Esophagus squamous epithelium (tissue), 5 donors: ENCODE results near the gene IGFBP5. TPM values are rescaled to one million over a fixed set of nuclear protein-coding genes. Genes with fewer than 3 reads are reported as not detected.
A peak's percentile ranks its signal among the peaks of the same experiment; 100 is the strongest.

Source experiments
- DNase-seq: peaks from one replicate; lab custom pipeline; 2025; lab: John Stamatoyannopoulos, UW
- H3K27ac ChIP-seq, 4 donors: fragments of 200-600 bp; sonication (generic); one replicate each; pipeline ENCODE4 v1.5.1; 2016 to 2019; ENCODE audit warnings: mild to moderate bottlenecking in 1 of 4
- H3K27me3 ChIP-seq, 4 donors: fragments of 200-600 bp; sonication (generic); 1 replicate in 3 of 4; 2 replicates in 1 of 4; pipeline versions ENCODE4 v1.5.1 to v1.6.0; 2017 to 2021; ENCODE audit warnings: antibody characterized with exemption in 1 of 4
- H3K36me3 ChIP-seq, 3 donors: fragments of 200-600 bp; sonication (generic); one replicate each; pipeline ENCODE4 v1.5.1; 2016 to 2019
- H3K4me1 ChIP-seq, 3 donors: fragments of 200-600 bp; sonication (generic); one replicate each; pipeline ENCODE4 v1.5.1; 2017 to 2019
- H3K4me3 ChIP-seq, 4 donors: fragments of 200-600 bp; sonication (generic); 1 replicate in 3 of 4; 2 replicates in 1 of 4; pipeline ENCODE4 v1.5.1; 2016 to 2019; ENCODE audit warnings: mild to moderate bottlenecking in 2 of 4, moderate library complexity in 1 of 4
- H3K9me3 ChIP-seq, 3 donors: fragments of 200-600 bp; sonication (generic); one replicate each; pipeline ENCODE4 v1.5.1; 2016 to 2019
- POLR2A ChIP-seq, 4 donors: fragments of 450-650 bp; IDR thresholded peaks; one replicate each; pipeline ENCODE4 v1.6.1; 2017; ENCODE audit warnings: antibody characterized with exemption in 4 of 4, mild to moderate bottlenecking in 4 of 4, moderate library complexity in 3 of 4
- WGBS, 2 donors: methylation state at CpG; one replicate each; pipeline ENCODE4 v1.1.5; 2018; 5-methylcytosine and 5-hydroxymethylcytosine counted together
- intact Hi-C: fragments of 100-400 bp; cut with DNase I; formaldehyde crosslinking; loops from one replicate; pipeline ENCODE4 v1.15.0; 2022
- total RNA-seq, 4 donors: library from RNA; depleted of rRNA; stranded (reverse); fragments of >200 nt; gene quantifications; one replicate each; pipeline ENCODE4 v1.1.0, GENCODE V29; 2016
- TF ChIP-seq, protein P1 (sequence below), 6 experiments: fragments of 450-650 bp in 4 of 6; fragments of 200-600 bp in 2 of 6; sonication (generic) in 2 of 6; IDR thresholded peaks; one replicate each; pipeline ENCODE4 v1.5.1; 2016 to 2019; ENCODE audit warnings: antibody characterized with exemption in 6 of 6, mild to moderate bottlenecking in 4 of 6, moderate library complexity in 4 of 6
- donor health status: DM: yes; HTN: yes; CAD: no.

IGFBP5 gene
- total RNA-seq, 4 donors from 2014 or later, result 26.9 to 899 (median 95.4) TPM

DNA sequence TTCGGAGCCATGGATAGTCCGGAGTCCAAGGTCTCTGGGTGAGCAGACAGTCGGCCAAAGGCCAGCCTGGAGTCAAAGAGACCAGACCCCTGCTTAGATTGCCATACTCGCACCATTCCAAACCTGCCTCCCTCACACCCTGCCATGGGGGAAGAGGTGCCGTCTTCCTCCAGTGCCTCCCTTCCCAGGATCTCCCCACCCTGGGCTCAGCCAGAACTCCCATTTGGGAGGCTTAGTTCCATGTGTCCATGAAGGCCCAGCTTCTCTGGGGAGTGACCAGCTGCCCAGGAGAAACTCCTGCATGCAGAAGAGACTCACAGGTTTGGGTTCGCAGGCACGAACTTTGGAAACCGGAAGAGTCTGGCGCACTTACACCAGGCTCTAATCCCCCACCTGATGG, 21.7 kb downstream of the IGFBP5 start:
- no peak for TF ChIP-seq POLR2A (IDR thresholded peaks at IDR 0.05)
- TF ChIP-seq, protein P1, sequence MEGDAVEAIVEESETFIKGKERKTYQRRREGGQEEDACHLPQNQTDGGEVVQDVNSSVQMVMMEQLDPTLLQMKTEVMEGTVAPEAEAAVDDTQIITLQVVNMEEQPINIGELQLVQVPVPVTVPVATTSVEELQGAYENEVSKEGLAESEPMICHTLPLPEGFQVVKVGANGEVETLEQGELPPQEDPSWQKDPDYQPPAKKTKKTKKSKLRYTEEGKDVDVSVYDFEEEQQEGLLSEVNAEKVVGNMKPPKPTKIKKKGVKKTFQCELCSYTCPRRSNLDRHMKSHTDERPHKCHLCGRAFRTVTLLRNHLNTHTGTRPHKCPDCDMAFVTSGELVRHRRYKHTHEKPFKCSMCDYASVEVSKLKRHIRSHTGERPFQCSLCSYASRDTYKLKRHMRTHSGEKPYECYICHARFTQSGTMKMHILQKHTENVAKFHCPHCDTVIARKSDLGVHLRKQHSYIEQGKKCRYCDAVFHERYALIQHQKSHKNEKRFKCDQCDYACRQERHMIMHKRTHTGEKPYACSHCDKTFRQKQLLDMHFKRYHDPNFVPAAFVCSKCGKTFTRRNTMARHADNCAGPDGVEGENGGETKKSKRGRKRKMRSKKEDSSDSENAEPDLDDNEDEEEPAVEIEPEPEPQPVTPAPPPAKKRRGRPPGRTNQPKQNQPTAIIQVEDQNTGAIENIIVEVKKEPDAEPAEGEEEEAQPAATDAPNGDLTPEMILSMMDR (IDR thresholded peaks at IDR 0.05), result no peak
- Histone ChIP-seq H3K27me3 (no peaks in the 10 kb centered on the region), H3K36me3 (peaks cover 5 to 44% (median 12%) of the 10 kb centered on the region in 3 donors), H3K27ac (peak overlapping the region in 2 of 4 donors; percentile 29 to 49), H3K9me3 (no peaks in the 10 kb centered on the region), H3K4me3 (no peak overlapping the region), H3K4me1 (no peaks in the 10 kb centered on the region)
- 66 to 76% methylated on average over 4 to 6 of the region's 9 CpGs for WGBS, 2 donors
- DNase-seq, result no peak
- intact Hi-C loops, result no loop called here

DNA sequence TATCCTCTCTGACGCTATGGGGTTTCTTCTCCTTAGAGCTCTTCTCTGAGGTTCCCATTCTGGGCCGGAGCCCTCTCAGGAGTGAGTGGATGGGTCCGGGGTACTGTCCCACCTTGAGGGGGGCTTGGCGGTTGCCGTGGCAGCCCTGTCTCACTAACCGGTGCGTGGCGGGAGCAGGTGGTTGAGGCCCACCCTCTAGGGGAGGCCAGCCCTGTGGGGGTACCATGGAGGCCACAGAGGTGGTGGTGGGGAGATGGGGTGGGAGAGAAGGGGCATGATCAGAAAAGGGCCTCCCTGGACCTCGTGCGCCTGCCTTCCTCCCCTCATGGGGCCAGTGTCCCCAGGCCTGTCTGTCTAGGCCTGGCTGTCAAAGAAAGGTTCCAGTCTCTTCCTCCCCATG, 22.3 kb downstream of the IGFBP5 start:
- intact Hi-C loops, result no loop called here
- Histone ChIP-seq H3K9me3 (no peaks in the 10 kb centered on the region), H3K27me3 (no peaks in the 10 kb centered on the region), H3K36me3 (peaks cover 0 to 38% (median 7%) of the 10 kb centered on the region in 3 donors), H3K4me3 (no peak overlapping the region), H3K4me1 (no peaks in the 10 kb centered on the region), H3K27ac (peak overlapping the region in 2 of 4 donors; percentile 29 to 49)
- DNase-seq, result no peak
- TF ChIP-seq POLR2A (IDR thresholded peaks at IDR 0.05), result no peak
- TF ChIP-seq, protein P1 (IDR thresholded peaks at IDR 0.05), result no peak
- 81 to 100% methylated on average over 1 to 2 of the region's 10 CpGs for WGBS, 2 donors

DNA sequence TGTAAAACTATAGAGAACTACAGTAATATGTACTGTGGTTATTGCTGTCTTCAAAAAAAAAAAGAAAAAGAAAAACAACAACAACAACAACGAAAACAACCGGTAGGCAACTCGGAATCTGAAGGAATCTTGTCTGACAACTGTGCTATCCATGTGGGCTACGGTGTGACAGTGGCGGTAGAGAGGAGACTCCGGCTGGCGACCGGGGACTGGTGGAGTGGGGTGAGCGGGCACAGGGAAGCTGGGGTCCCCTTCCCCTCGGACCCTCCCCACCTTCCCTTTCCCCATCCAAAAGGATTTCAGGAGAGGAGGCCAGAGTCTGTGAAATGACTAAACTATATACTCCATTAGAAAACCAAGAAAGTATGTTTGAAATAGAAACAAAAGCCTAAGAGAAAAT, 22.9 kb downstream of the IGFBP5 start:
- intact Hi-C loops, result no loop called here
- 71% methylated on average over 10 of the region's 10 CpGs for WGBS, 2 donors
- no peak for DNase-seq
- peak overlapping the region in 1 of 4 donors; percentile 29 for H3K27ac ChIP-seq
- H3K9me3 ChIP-seq, result no peaks in the 10 kb centered on the region
- H3K36me3 ChIP-seq, result peaks cover 0 to 32% (median 1%) of the 10 kb centered on the region in 3 donors
- H3K4me3 ChIP-seq, result no peak overlapping the region
- no peak for TF ChIP-seq POLR2A (IDR thresholded peaks at IDR 0.05)
- H3K4me1 ChIP-seq, result no peaks in the 10 kb centered on the region
- H3K27me3 ChIP-seq, result no peaks in the 10 kb centered on the region

- H3K27me3 ChIP-seq, result no peaks in the 10 kb centered on the region
- H3K9me3 ChIP-seq, result no peaks in the 10 kb centered on the region
- no peak for TF ChIP-seq POLR2A (IDR thresholded peaks at IDR 0.05)
- TF ChIP-seq, protein P1 (IDR thresholded peaks at IDR 0.05), result no peak
- H3K4me3 ChIP-seq, result no peak overlapping the region
- intact Hi-C loops, result no loop called here
- no peaks in the 10 kb centered on the region for H3K4me1 ChIP-seq
- no peak for DNase-seq
- WGBS, 2 donors, result 66 to 74% methylated on average over 11 to 12 of the region's 12 CpGs
- H3K27ac ChIP-seq, result peak overlapping the region in 2 of 4 donors; percentile 0 to 19
- H3K36me3 ChIP-seq, result peaks cover 0 to 26% (median 0%) of the 10 kb centered on the region in 3 donors
Observed at GRCh38 chr2:216671791-216672343, 23.5 kb downstream of the IGFBP5 start.

DNA sequence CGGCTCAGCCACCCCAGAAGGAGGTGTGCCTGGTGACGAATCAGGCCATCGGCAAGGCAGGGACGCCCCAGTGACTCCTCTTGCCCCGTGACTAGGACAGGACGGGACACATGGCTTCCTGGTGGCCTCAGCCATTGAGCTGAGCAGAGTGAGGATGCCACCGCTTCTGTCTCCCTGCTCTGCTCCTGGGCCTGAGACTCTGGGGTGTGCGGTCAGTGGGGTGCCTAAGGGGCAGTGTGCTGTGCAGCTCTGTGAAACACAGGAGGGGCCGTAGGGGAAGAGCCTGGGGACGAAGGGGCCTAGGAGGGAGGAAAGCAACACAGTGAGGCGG, 24.3 kb downstream of the IGFBP5 start:
- peaks cover 0 to 19% (median 0%) of the 10 kb centered on the region in 3 donors for H3K36me3 ChIP-seq
- 85 to 89% methylated on average over 3 of the region's 11 CpGs for WGBS, 2 donors
- TF ChIP-seq POLR2A (IDR thresholded peaks at IDR 0.05), result no peak
- TF ChIP-seq, protein P1 (IDR thresholded peaks at IDR 0.05), result no peak
- no peaks in the 10 kb centered on the region for H3K9me3 ChIP-seq
- no peaks in the 10 kb centered on the region for H3K27me3 ChIP-seq
- H3K27ac ChIP-seq, result peak overlapping the region in 1 of 4 donors; percentile 0
- no peak for DNase-seq
- H3K4me3 ChIP-seq, result no peak overlapping the region
- peaks cover 2 to 5% (median 4%) of the 10 kb centered on the region in 3 donors for H3K4me1 ChIP-seq
- intact Hi-C loops, result no loop called here
